Astrocyte (in vitro differentiated cells and primary cell): ENCODE data around the gene UBXN4.

ENCODE experiments used
- EZH2 ChIP-seq: IDR thresholded peaks from 2 replicates; pipeline ENCODE4 v1.6.1; 2012; ENCODE audit warnings: mild to moderate bottlenecking, low read length, inconsistent platforms; ENCODE audit not compliant: insufficient read depth
- TF ChIP-seq, protein P1 (sequence below): IDR thresholded peaks from 2 replicates; pipeline ENCODE4 v1.5.1; 2011; ENCODE audit warnings: low read depth, mild to moderate bottlenecking, inconsistent platforms, low read length, moderate library complexity; ENCODE audit not compliant: insufficient read depth

GRCh38 chr2:135821190-135821589 is 79.5 kb downstream of the UBXN4 start:
- TF ChIP-seq, protein P1, sequence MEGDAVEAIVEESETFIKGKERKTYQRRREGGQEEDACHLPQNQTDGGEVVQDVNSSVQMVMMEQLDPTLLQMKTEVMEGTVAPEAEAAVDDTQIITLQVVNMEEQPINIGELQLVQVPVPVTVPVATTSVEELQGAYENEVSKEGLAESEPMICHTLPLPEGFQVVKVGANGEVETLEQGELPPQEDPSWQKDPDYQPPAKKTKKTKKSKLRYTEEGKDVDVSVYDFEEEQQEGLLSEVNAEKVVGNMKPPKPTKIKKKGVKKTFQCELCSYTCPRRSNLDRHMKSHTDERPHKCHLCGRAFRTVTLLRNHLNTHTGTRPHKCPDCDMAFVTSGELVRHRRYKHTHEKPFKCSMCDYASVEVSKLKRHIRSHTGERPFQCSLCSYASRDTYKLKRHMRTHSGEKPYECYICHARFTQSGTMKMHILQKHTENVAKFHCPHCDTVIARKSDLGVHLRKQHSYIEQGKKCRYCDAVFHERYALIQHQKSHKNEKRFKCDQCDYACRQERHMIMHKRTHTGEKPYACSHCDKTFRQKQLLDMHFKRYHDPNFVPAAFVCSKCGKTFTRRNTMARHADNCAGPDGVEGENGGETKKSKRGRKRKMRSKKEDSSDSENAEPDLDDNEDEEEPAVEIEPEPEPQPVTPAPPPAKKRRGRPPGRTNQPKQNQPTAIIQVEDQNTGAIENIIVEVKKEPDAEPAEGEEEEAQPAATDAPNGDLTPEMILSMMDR = no peak
- TF ChIP-seq EZH2 = no peak
